B cell (primary cell): ENCODE measurements around the gene CYBB.

Source experiments
- EZH2 ChIP-seq: IDR thresholded peaks from 2 replicates; pipeline ENCODE4 v1.6.1; 2012; ENCODE audit warnings: borderline replicate concordance, low read depth, mild to moderate bottlenecking, moderate library complexity, low read length; ENCODE audit not compliant: insufficient read depth, poor library complexity, severe bottlenecking
- TF ChIP-seq, protein P1 (sequence below): fragments of 200-600 bp; IDR thresholded peaks from one replicate; pipeline ENCODE4 v1.8.0; 2022; ENCODE audit warnings: antibody characterized with exemption, mild to moderate bottlenecking

GRCh38 chrX:37829721-37830120 is 49.9 kb downstream of the CYBB start:
- TF ChIP-seq, protein P1, sequence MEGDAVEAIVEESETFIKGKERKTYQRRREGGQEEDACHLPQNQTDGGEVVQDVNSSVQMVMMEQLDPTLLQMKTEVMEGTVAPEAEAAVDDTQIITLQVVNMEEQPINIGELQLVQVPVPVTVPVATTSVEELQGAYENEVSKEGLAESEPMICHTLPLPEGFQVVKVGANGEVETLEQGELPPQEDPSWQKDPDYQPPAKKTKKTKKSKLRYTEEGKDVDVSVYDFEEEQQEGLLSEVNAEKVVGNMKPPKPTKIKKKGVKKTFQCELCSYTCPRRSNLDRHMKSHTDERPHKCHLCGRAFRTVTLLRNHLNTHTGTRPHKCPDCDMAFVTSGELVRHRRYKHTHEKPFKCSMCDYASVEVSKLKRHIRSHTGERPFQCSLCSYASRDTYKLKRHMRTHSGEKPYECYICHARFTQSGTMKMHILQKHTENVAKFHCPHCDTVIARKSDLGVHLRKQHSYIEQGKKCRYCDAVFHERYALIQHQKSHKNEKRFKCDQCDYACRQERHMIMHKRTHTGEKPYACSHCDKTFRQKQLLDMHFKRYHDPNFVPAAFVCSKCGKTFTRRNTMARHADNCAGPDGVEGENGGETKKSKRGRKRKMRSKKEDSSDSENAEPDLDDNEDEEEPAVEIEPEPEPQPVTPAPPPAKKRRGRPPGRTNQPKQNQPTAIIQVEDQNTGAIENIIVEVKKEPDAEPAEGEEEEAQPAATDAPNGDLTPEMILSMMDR = no peak
- no peak for TF ChIP-seq EZH2
